PC-3 (cell line): Measurements from ENCODE around the gene WTIP. TPM values are rescaled to one million over a fixed set of nuclear protein-coding genes. Genes with fewer than 3 reads are reported as not detected.

Experiments
- ATAC-seq: fragments of 200-7000 bp; cut with Tn5 transposase; 2 replicates; pipeline ENCODE4 v1.9.1; 2020; ENCODE audit warnings: mild to moderate bottlenecking, moderate library complexity
- BruUV-seq: library from RNA; stranded (reverse); fragments of 400-500 nt; replicated peaks from 2 replicates; lab custom pipeline; 2021; lab: Mats Ljungman, UMichigan
- CTCF ChIA-PET: fragments of 300-600 bp; sonication (Branson Sonifier 250); formaldehyde crosslinking; loops from one replicate; lab custom pipeline; 2022; ENCODE audit warnings: antibody characterized with exemption; lab: Charles Lee
- POLR2A ChIA-PET: fragments of 300-600 bp; sonication (Branson Sonifier 250); formaldehyde crosslinking; loops from one replicate; lab custom pipeline; 2022; ENCODE audit warnings: antibody characterized with exemption; ENCODE audit not compliant: unreplicated experiment; lab: Charles Lee
- DNase-seq: peaks from one replicate; pipeline ENCODE4 v3.0.0-alpha.2; 2015
- H2AFZ ChIP-seq: fragments of 300-600 bp; sonication (generic); 2 replicates; pipeline ENCODE4 v1.6.0; 2016; ENCODE audit warnings: antibody characterized with exemption, low read length
- H3F3A ChIP-seq: fragments of 300-600 bp; sonication (generic); one replicate; pipeline ENCODE4 v1.6.0; 2017; ENCODE audit warnings: antibody characterized with exemption, low read length, control low read depth, mild to moderate bottlenecking; ENCODE audit not compliant: unreplicated experiment
- H3K27ac ChIP-seq: fragments of 300-600 bp; sonication (generic); 2 replicates; pipeline ENCODE4 v1.5.1; 2016; ENCODE audit warnings: mild to moderate bottlenecking, low read length
- H3K27me3 ChIP-seq: fragments of 300-600 bp; sonication (generic); 2 replicates; pipeline ENCODE4 v1.6.1; 2016; ENCODE audit warnings: low read length, mixed read lengths
- H3K36me3 ChIP-seq: fragments of 300-600 bp; sonication (generic); 2 replicates; pipeline ENCODE4 v1.6.1; 2016; ENCODE audit warnings: low read depth, mixed run types, low read length, mixed read lengths
- H3K4me1 ChIP-seq: fragments of 300-600 bp; sonication (generic); 2 replicates; pipeline ENCODE4 v1.5.1; 2016; ENCODE audit warnings: low read length; ENCODE audit not compliant: insufficient read depth
- H3K4me2 ChIP-seq: fragments of 300-600 bp; sonication (generic); 2 replicates; pipeline ENCODE4 v1.6.0; 2016; ENCODE audit warnings: low read length
- H3K4me3 ChIP-seq: fragments of 300-600 bp; sonication (generic); 2 replicates; pipeline ENCODE4 v1.5.1; 2016; ENCODE audit warnings: mild to moderate bottlenecking, low read length, mixed read lengths
- H3K79me2 ChIP-seq: fragments of 300-600 bp; sonication (generic); 2 replicates; pipeline ENCODE4 v1.6.1; 2017; ENCODE audit warnings: low read length, mixed read lengths
- H3K9ac ChIP-seq: fragments of 300-600 bp; sonication (generic); 2 replicates; pipeline ENCODE4 v1.6.0; 2016; ENCODE audit warnings: mild to moderate bottlenecking, low read length
- H3K9me2 ChIP-seq: fragments of 300-600 bp; sonication (generic); replicated peaks from 2 replicates; pipeline ENCODE4 v1.6.1; 2016; ENCODE audit warnings: mixed run types, low read length, mixed read lengths
- H3K9me3 ChIP-seq: fragments of 300-600 bp; sonication (generic); 2 replicates; pipeline ENCODE4 v1.6.1; 2016; ENCODE audit warnings: low read length, mixed read lengths
- H4K20me1 ChIP-seq: fragments of 300-600 bp; sonication (generic); 2 replicates; pipeline ENCODE4 v1.6.1; 2016; ENCODE audit warnings: low read length, mixed read lengths
- CTCF ChIP-seq: fragments of 300-600 bp; sonication (generic); conservative IDR thresholded peaks from 2 replicates; pipeline ENCODE4 v1.5.1; 2017; ENCODE audit warnings: antibody characterized with exemption, low read depth, mild to moderate bottlenecking, low read length
- EZH2 ChIP-seq: fragments of 300-600 bp; sonication (generic); IDR thresholded peaks from one replicate; pipeline ENCODE4 v1.6.1; 2017; ENCODE audit warnings: antibody characterized with exemption, mild to moderate bottlenecking, low read length; ENCODE audit not compliant: unreplicated experiment
- EZH2phosphoT487 ChIP-seq: fragments of 300-600 bp; sonication (generic); IDR thresholded peaks from 2 replicates; pipeline ENCODE4 v1.6.1; 2018; ENCODE audit warnings: mild to moderate bottlenecking, antibody characterized with exemption, low read length, borderline replicate concordance
- intact Hi-C: fragments of 100-400 bp; cut with micrococcal nuclease; formaldehyde crosslinking; loops from 2 replicates; pipeline ENCODE4 v1.9.0; 2023
- total RNA-seq: library from RNA; depleted of rRNA; stranded (reverse); fragments of >200 nt; gene quantifications from 2 replicates; pipeline ENCODE4 v1.2.3, GENCODE V29; 2014

Gene WTIP
- total RNA-seq, 1 experiment from 2014 or later, result 5.2 TPM

- ATAC-seq, result no peak
- no peak overlapping the region for H3K27ac ChIP-seq
- H3F3A ChIP-seq, result no peaks in the 10 kb centered on the region
- no peak overlapping the region for H3K4me3 ChIP-seq
- no peaks in the 10 kb centered on the region for H3K27me3 ChIP-seq
- H3K79me2 ChIP-seq, result no peaks in the 10 kb centered on the region
- CTCF ChIA-PET, result no interaction called here
- POLR2A ChIA-PET, result no interaction called here
- H3K9me2 ChIP-seq, result no peaks in the 10 kb centered on the region
- no peak overlapping the region for H3K4me2 ChIP-seq
- H3K9ac ChIP-seq, result no peak overlapping the region
- H3K36me3 ChIP-seq, result no peaks in the 10 kb centered on the region
- H4K20me1 ChIP-seq, result no peaks in the 10 kb centered on the region
- no peaks in the 10 kb centered on the region for H3K4me1 ChIP-seq
- intact Hi-C loops, result no loop called here
- H3K9me3 ChIP-seq, result no peaks in the 10 kb centered on the region
- H2AFZ ChIP-seq, result no peak overlapping the region
- no TSS peak for BruUV-seq
- TF ChIP-seq CTCF (no peak), EZH2phosphoT487 (no peak), EZH2 (no peak)
- no peak for DNase-seq
Observed at GRCh38 chr19:34495416-34495815, 13.9 kb downstream of the WTIP start.

GRCh38 chr19:34497112-34497805 lies 15.7 kb downstream of the WTIP start:
- POLR2A ChIA-PET, result no interaction called here
- intact Hi-C loops, result no loop called here
- no peaks in the 10 kb centered on the region for H3K9me2 ChIP-seq
- no peak overlapping the region for H3K4me2 ChIP-seq
- no peaks in the 10 kb centered on the region for H3K36me3 ChIP-seq
- H3K27me3 ChIP-seq, result no peaks in the 10 kb centered on the region
- ATAC-seq (no peak), DNase-seq (no peak)
- TF ChIP-seq EZH2phosphoT487 (no peak), EZH2 (no peak), CTCF (no peak)
- H3K9ac ChIP-seq, result no peak overlapping the region
- BruUV-seq, result no TSS peak
- H3K4me1 ChIP-seq, result no peaks in the 10 kb centered on the region
- CTCF ChIA-PET, result no interaction called here
- no peaks in the 10 kb centered on the region for H3K9me3 ChIP-seq
- no peak overlapping the region for H3K27ac ChIP-seq
- no peaks in the 10 kb centered on the region for H4K20me1 ChIP-seq
- no peaks in the 10 kb centered on the region for H3F3A ChIP-seq
- no peaks in the 10 kb centered on the region for H3K79me2 ChIP-seq
- H2AFZ ChIP-seq, result no peak overlapping the region
- H3K4me3 ChIP-seq, result no peak overlapping the region

- H3K4me2 ChIP-seq, result no peak overlapping the region
- H3K4me3 ChIP-seq, result no peak overlapping the region
- no peak overlapping the region for H3K27ac ChIP-seq
- no peak overlapping the region for H2AFZ ChIP-seq
- ChIA-PET POLR2A (no interaction called here), CTCF (no interaction called here)
- H3K36me3 ChIP-seq, result no peaks in the 10 kb centered on the region
- H3K9me2 ChIP-seq, result no peaks in the 10 kb centered on the region
- H3F3A ChIP-seq, result no peaks in the 10 kb centered on the region
- intact Hi-C loops, result no loop called here
- no peaks in the 10 kb centered on the region for H3K27me3 ChIP-seq
- H3K9me3 ChIP-seq, result no peaks in the 10 kb centered on the region
- H3K79me2 ChIP-seq, result no peaks in the 10 kb centered on the region
- no peak for DNase-seq
- TF ChIP-seq EZH2 (no peak), EZH2phosphoT487 (no peak)
- H3K4me1 ChIP-seq, result no peaks in the 10 kb centered on the region
- no peak for ATAC-seq
- no peaks in the 10 kb centered on the region for H4K20me1 ChIP-seq
- no peak overlapping the region for H3K9ac ChIP-seq
- BruUV-seq, result no TSS peak
Observed at GRCh38 chr19:34499155-34499834, 17.7 kb downstream of the WTIP start.
